Mesenchymal stem cell (in vitro differentiated cells and primary cell): ENCODE results near the gene RFC4.
A peak's percentile ranks its signal among the peaks of the same experiment; 100 is the strongest.

Experiments used
- DNase-seq: peaks from one replicate; pipeline ENCODE4 v3.0.0-alpha.2; 2013
- H2AFZ ChIP-seq: one replicate; pipeline ENCODE4 v1.6.1; 2013; ENCODE audit warnings: low read depth, mild to moderate bottlenecking, control low read depth, inconsistent platforms, low read length, moderate library complexity
- H2AK5ac ChIP-seq: 2 replicates; pipeline ENCODE4 v1.6.1; 2013; ENCODE audit warnings: low read length, moderate library complexity, mild to moderate bottlenecking, inconsistent platforms; ENCODE audit not compliant: severe bottlenecking
- H2BK120ac ChIP-seq: one replicate; pipeline ENCODE4 v1.6.1; 2013; ENCODE audit warnings: low read depth, mild to moderate bottlenecking, inconsistent platforms, low read length, moderate library complexity
- H2BK12ac ChIP-seq, 2 experiments: one replicate each; pipeline ENCODE4 v1.6.1; 2013; ENCODE audit warnings: inconsistent platforms in 2 of 2, low read length in 2 of 2, mild to moderate bottlenecking in 2 of 2, moderate library complexity in 2 of 2, control low read depth in 1 of 2
- H2BK15ac ChIP-seq: one replicate; pipeline ENCODE4 v1.6.1; 2013; ENCODE audit warnings: mild to moderate bottlenecking, low read depth, inconsistent platforms; ENCODE audit not compliant: poor library complexity, severe bottlenecking
- H2BK5ac ChIP-seq: 2 replicates; pipeline ENCODE4 v1.6.1; 2013; ENCODE audit warnings: low read depth, mild to moderate bottlenecking, low read length, control low read depth, inconsistent platforms; ENCODE audit not compliant: poor library complexity, severe bottlenecking
- H3K14ac ChIP-seq, 2 experiments: one replicate each; pipeline ENCODE4 v1.6.1; 2013; ENCODE audit warnings: inconsistent platforms in 2 of 2, low read length in 2 of 2, control low read depth in 1 of 2, mild to moderate bottlenecking in 1 of 2, moderate library complexity in 1 of 2
- H3K18ac ChIP-seq, 2 experiments: one replicate each; pipeline ENCODE4 v1.6.1; 2013; ENCODE audit warnings: inconsistent platforms in 2 of 2, low read length in 2 of 2, control low read depth in 1 of 2, low read depth in 1 of 2, mild to moderate bottlenecking in 1 of 2
- H3K23ac ChIP-seq, 2 experiments: one replicate each; pipeline ENCODE4 v1.6.1; 2013; ENCODE audit warnings: inconsistent platforms in 2 of 2, low read length in 2 of 2, mild to moderate bottlenecking in 2 of 2, moderate library complexity in 2 of 2, control low read depth in 1 of 2
- H3K27ac ChIP-seq: 2 replicates; pipeline ENCODE4 v1.5.1; 2013; ENCODE audit warnings: mild to moderate bottlenecking, moderate library complexity, low read length, control low read depth, inconsistent platforms; ENCODE audit not compliant: poor library complexity, severe bottlenecking
- H3K27me3 ChIP-seq, 2 experiments: 2 replicates each; pipeline versions ENCODE4 v1.6.1 to v1.7.0; 2013; ENCODE audit warnings: low read length in 2 of 2, mild to moderate bottlenecking in 2 of 2, moderate library complexity in 2 of 2, control low read depth in 1 of 2, inconsistent platforms in 1 of 2; ENCODE audit not compliant: control insufficient read depth in 1 of 2, insufficient read depth in 1 of 2
- H3K36me3 ChIP-seq, 2 experiments: 2 replicates each; pipeline versions ENCODE4 v1.6.1 to v1.7.0; 2013; ENCODE audit warnings: low read length in 2 of 2, control low read depth in 1 of 2, inconsistent platforms in 1 of 2, low read depth in 1 of 2, mild to moderate bottlenecking in 1 of 2; ENCODE audit not compliant: insufficient read depth in 2 of 2, control insufficient read depth in 1 of 2
- H3K4ac ChIP-seq, 2 experiments: one replicate each; pipeline ENCODE4 v1.6.1; 2013; ENCODE audit warnings: inconsistent platforms in 2 of 2, low read length in 2 of 2, mild to moderate bottlenecking in 2 of 2, moderate library complexity in 2 of 2, control low read depth in 1 of 2, low read depth in 1 of 2
- H3K4me1 ChIP-seq: 2 replicates; pipeline ENCODE4 v1.6.1; 2013; ENCODE audit warnings: low read depth, low read length, control low read depth; ENCODE audit not compliant: control insufficient read depth, insufficient read depth
- H3K4me2 ChIP-seq: 2 replicates; pipeline ENCODE4 v1.6.1; 2013; ENCODE audit warnings: low read length, mild to moderate bottlenecking, inconsistent platforms; ENCODE audit not compliant: poor library complexity, severe bottlenecking
- H3K4me3 ChIP-seq, 2 experiments: 2 replicates each; pipeline versions ENCODE4 v1.5.1 to v1.7.0; 2013; ENCODE audit warnings: low read length in 2 of 2, mild to moderate bottlenecking in 2 of 2, control low read depth in 1 of 2, low read depth in 1 of 2; ENCODE audit not compliant: insufficient read depth in 1 of 2
- H3K79me1 ChIP-seq: replicated peaks from 2 replicates; pipeline ENCODE4 v1.6.1; 2013; ENCODE audit warnings: mild to moderate bottlenecking, control low read depth, low read length, inconsistent platforms; ENCODE audit not compliant: poor library complexity, severe bottlenecking
- H3K9ac ChIP-seq: 2 replicates; pipeline ENCODE4 v1.7.0; 2013; ENCODE audit warnings: mild to moderate bottlenecking, low read length, moderate library complexity
- H3K9me3 ChIP-seq: 2 replicates; pipeline ENCODE4 v1.7.0; 2013; ENCODE audit warnings: mild to moderate bottlenecking, low read length; ENCODE audit not compliant: control insufficient read depth
- H4K8ac ChIP-seq: one replicate; pipeline ENCODE4 v1.6.1; 2013; ENCODE audit warnings: inconsistent platforms, mild to moderate bottlenecking, low read length, moderate library complexity
- H4K91ac ChIP-seq: one replicate; pipeline ENCODE4 v1.6.1; 2013; ENCODE audit warnings: mild to moderate bottlenecking, low read length, inconsistent platforms
- WGBS: methylation state at CpG from one replicate; pipeline ENCODE4 v1.1.7; 2013; ENCODE audit warnings: mixed read lengths; 5-methylcytosine and 5-hydroxymethylcytosine counted together

RFC4 gene

DNA sequence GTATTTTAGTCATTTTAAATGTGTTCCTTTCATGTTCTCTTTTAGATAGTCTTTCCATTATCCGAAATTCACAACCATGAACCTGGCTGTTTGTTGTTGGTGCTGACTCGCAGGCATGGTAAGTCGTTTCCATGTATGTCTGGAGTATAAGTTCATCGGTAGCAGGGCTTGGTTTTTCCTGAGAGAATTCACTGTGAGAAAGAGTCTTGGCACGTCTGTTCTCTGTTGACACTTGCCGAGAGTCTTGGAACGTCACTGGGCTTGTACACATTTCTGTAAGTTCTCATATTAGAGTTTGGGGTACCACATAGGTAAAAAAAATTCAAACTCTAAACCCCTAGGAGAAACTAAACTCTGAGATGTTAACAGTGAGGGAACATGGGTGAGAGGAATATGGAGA is 52.3 kb downstream of the RFC4 start:
- no peak overlapping the region for H3K18ac ChIP-seq
- no peak overlapping the region for H4K91ac ChIP-seq
- H3K79me1 ChIP-seq, result no peaks in the 10 kb centered on the region
- H3K27me3 ChIP-seq, result no peaks in the 10 kb centered on the region
- DNase-seq, result no peak
- no peaks in the 10 kb centered on the region for H3K9me3 ChIP-seq
- no peak overlapping the region for H3K4me2 ChIP-seq
- no peak overlapping the region for H3K9ac ChIP-seq
- H4K8ac ChIP-seq, result no peak overlapping the region
- no peak overlapping the region for H3K4ac ChIP-seq
- H3K14ac ChIP-seq, result no peak overlapping the region
- H3K4me3 ChIP-seq, result no peak overlapping the region
- H3K36me3 ChIP-seq, result no peaks in the 10 kb centered on the region
- no peak overlapping the region for H2AK5ac ChIP-seq
- WGBS, result 68% methylated on average over 4 of the region's 7 CpGs
- H2BK15ac ChIP-seq, result no peak overlapping the region
- no peak overlapping the region for H2AFZ ChIP-seq
- H2BK5ac ChIP-seq, result no peak overlapping the region
- peaks cover 2% of the 10 kb centered on the region for H3K4me1 ChIP-seq
- H3K27ac ChIP-seq, result no peak overlapping the region
- H3K23ac ChIP-seq, result no peak overlapping the region
- no peak overlapping the region for H2BK120ac ChIP-seq
- H2BK12ac ChIP-seq, result no peak overlapping the region

DNA sequence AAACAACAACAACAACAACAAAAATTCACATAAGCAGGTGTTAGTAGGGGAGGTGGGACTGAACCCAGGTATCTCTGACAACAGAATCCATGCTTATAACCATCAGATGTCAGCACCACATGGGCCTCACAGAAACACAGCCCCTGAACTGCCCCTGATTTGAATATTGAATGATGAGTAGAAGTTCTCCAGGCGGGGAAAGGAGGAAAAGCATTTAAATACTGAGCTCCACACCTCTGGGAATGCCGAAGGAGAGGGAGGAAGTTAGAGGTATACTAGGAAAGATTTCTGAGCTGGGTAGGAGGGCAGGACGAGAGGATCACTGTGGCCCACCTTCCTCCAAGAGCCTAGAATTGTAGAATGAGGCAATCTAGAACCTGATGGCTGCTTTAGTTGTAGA is 54.8 kb downstream of the RFC4 start:
- Histone ChIP-seq H3K27ac (no peak overlapping the region), H2AFZ (no peak overlapping the region), H3K14ac (no peak overlapping the region), H3K4me2 (no peak overlapping the region), H3K79me1 (no peaks in the 10 kb centered on the region), H4K8ac (no peak overlapping the region), H4K91ac (no peak overlapping the region), H3K4me1 (peaks cover 2% of the 10 kb centered on the region), H2BK15ac (no peak overlapping the region), H3K9me3 (no peaks in the 10 kb centered on the region), H3K23ac (no peak overlapping the region), H2BK120ac (no peak overlapping the region), H2BK5ac (no peak overlapping the region), H3K18ac (no peak overlapping the region), H3K4ac (no peak overlapping the region), H2BK12ac (no peak overlapping the region), H2AK5ac (no peak overlapping the region), H3K27me3 (no peaks in the 10 kb centered on the region), H3K4me3 (no peak overlapping the region), H3K9ac (no peak overlapping the region), H3K36me3 (no peaks in the 10 kb centered on the region)
- WGBS, result 84% methylated on average over 3 of the region's 3 CpGs
- no peak for DNase-seq

DNA sequence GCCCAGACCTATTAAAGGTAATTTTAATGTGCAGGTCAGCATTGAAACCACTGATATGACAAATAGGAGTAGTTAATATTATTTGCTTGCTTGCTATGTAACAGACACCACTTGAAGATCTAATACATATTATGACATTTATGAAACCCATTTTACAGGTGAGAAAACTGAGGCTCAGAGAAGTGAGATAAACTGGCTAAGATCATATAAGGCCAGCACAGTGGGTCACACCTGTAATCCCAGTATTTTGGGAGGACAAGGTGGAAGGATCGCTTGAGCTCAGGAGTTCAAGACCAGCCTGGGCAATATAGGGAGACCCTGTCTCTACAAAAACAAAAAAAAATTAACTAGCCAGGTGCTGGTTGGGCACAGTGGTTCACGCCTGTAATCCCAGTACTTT is 56.0 kb downstream of the RFC4 start:
- Histone ChIP-seq H2AFZ (no peak overlapping the region), H3K14ac (no peak overlapping the region), H3K23ac (no peak overlapping the region), H2BK5ac (no peak overlapping the region), H3K4me1 (peaks cover 2% of the 10 kb centered on the region), H3K27ac (no peak overlapping the region), H3K9ac (no peak overlapping the region), H3K4ac (no peak overlapping the region), H2BK120ac (no peak overlapping the region), H4K91ac (no peak overlapping the region), H2BK12ac (no peak overlapping the region), H3K36me3 (no peaks in the 10 kb centered on the region), H3K27me3 (no peaks in the 10 kb centered on the region), H2AK5ac (no peak overlapping the region), H3K9me3 (no peaks in the 10 kb centered on the region), H3K79me1 (no peaks in the 10 kb centered on the region), H3K4me3 (no peak overlapping the region), H4K8ac (no peak overlapping the region), H2BK15ac (no peak overlapping the region), H3K4me2 (no peak overlapping the region), H3K18ac (no peak overlapping the region)
- 100% methylated on average over 2 of the region's 2 CpGs for WGBS
- no peak for DNase-seq

- H4K8ac ChIP-seq, result peak overlapping the region; percentile 45
- H3K4me2 ChIP-seq, result no peak overlapping the region
- H3K18ac ChIP-seq, result no peak overlapping the region
- no peak overlapping the region for H3K4ac ChIP-seq
- WGBS, result 16% methylated on average over 9 of the region's 10 CpGs
- no peak overlapping the region for H3K14ac ChIP-seq
- peaks cover 0 to 8% of the 10 kb centered on the region in 2 experiments for H3K27me3 ChIP-seq
- H3K27ac ChIP-seq, result no peak overlapping the region
- no peak overlapping the region for H2BK12ac ChIP-seq
- H3K4me3 ChIP-seq, result no peak overlapping the region
- DNase-seq, result peak; percentile 77
- peak overlapping the region; percentile 19 for H2BK120ac ChIP-seq
- H2BK5ac ChIP-seq, result no peak overlapping the region
- no peaks in the 10 kb centered on the region for H3K4me1 ChIP-seq
- no peak overlapping the region for H4K91ac ChIP-seq
- peak overlapping the region; percentile 32 for H3K9ac ChIP-seq
- H3K23ac ChIP-seq, result no peak overlapping the region
- H3K36me3 ChIP-seq, result no peaks in the 10 kb centered on the region
- H2AFZ ChIP-seq, result no peak overlapping the region
- H3K79me1 ChIP-seq, result no peaks in the 10 kb centered on the region
- H2AK5ac ChIP-seq, result no peak overlapping the region
- no peak overlapping the region for H2BK15ac ChIP-seq
- H3K9me3 ChIP-seq, result no peaks in the 10 kb centered on the region
Observed at GRCh38 chr3:186746008-186746407, 60.3 kb downstream of the RFC4 start.
